RWPE2 (cell line): Measurements from ENCODE around the gene GLIPR1L2.

ENCODE experiments used
- ATAC-seq: fragments of 200-7000 bp; cut with Tn5 transposase; 3 replicates; pipeline ENCODE4 v1.9.1; 2021; ENCODE audit warnings: low read depth
- DNase-seq: peaks from one replicate; pipeline ENCODE4 v3.0.0-alpha.2; 2020; ENCODE audit warnings: low spot score
- H3K27ac ChIP-seq: fragments of 450-650 bp; 2 replicates; pipeline ENCODE4 v1.5.1; 2017; ENCODE audit warnings: mild to moderate bottlenecking; ENCODE audit not compliant: poor library complexity, severe bottlenecking
- H3K27me3 ChIP-seq: fragments of 250-450 bp; sonication (Bioruptor Pico); 2 replicates; pipeline ENCODE4 v1.5.1; 2021; ENCODE audit warnings: mild to moderate bottlenecking, moderate library complexity; ENCODE audit not compliant: insufficient read depth, poor library complexity, severe bottlenecking
- H3K36me3 ChIP-seq: fragments of 250-450 bp; sonication (Bioruptor Pico); 2 replicates; pipeline ENCODE4 v1.5.1; 2020; ENCODE audit warnings: low read depth, mild to moderate bottlenecking, moderate library complexity
- H3K4me1 ChIP-seq: fragments of 250-450 bp; sonication (Bioruptor Pico); 2 replicates; pipeline ENCODE4 v1.5.1; 2021; ENCODE audit warnings: mild to moderate bottlenecking, moderate library complexity; ENCODE audit not compliant: insufficient read depth, poor library complexity, severe bottlenecking
- H3K4me3 ChIP-seq: fragments of 250-450 bp; sonication (Bioruptor Pico); 2 replicates; pipeline ENCODE4 v1.5.1; 2021; ENCODE audit warnings: mild to moderate bottlenecking, moderate library complexity; ENCODE audit not compliant: severe bottlenecking
- H3K9me3 ChIP-seq: fragments of 250-450 bp; sonication (Bioruptor Pico); 2 replicates; pipeline ENCODE4 v1.5.1; 2021; ENCODE audit warnings: mild to moderate bottlenecking, moderate library complexity; ENCODE audit not compliant: severe bottlenecking
- TF ChIP-seq, protein P1 (sequence below): fragments of 450-650 bp; IDR thresholded peaks from one replicate; pipeline ENCODE4 v1.5.1; 2017; ENCODE audit warnings: mild to moderate bottlenecking, moderate library complexity; ENCODE audit not compliant: poor library complexity, severe bottlenecking

Gene GLIPR1L2

DNA sequence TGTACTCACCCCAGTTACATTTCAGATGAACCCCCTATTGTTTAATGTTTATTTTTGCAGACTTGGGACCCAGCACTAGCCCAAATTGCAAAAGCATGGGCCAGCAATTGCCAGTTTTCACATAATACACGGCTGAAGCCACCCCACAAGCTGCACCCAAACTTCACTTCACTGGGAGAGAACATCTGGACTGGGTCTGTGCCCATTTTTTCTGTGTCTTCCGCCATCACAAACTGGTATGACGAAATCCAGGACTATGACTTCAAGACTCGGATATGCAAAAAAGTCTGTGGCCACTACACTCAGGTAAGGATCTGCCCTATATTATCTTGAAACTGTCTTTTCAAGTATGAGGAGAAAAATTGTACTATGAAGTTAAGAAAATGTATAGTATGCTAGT, 90.9 kb downstream of the GLIPR1L2 start:
- Histone ChIP-seq H3K27ac (peak overlapping the region; percentile 76), H3K9me3 (no peaks in the 10 kb centered on the region), H3K4me3 (peak overlapping the region; percentile 29), H3K36me3 (0 out of 2 replicates have a peak, but pooled peaks cover 7% of the 10 kb centered on the region), H3K4me1 (peaks cover 14% of the 10 kb centered on the region), H3K27me3 (no peaks in the 10 kb centered on the region)
- DNase-seq (no peak), ATAC-seq (peak; percentile 17; the same call in 2 of the 3 replicates)
- TF ChIP-seq, protein P1, sequence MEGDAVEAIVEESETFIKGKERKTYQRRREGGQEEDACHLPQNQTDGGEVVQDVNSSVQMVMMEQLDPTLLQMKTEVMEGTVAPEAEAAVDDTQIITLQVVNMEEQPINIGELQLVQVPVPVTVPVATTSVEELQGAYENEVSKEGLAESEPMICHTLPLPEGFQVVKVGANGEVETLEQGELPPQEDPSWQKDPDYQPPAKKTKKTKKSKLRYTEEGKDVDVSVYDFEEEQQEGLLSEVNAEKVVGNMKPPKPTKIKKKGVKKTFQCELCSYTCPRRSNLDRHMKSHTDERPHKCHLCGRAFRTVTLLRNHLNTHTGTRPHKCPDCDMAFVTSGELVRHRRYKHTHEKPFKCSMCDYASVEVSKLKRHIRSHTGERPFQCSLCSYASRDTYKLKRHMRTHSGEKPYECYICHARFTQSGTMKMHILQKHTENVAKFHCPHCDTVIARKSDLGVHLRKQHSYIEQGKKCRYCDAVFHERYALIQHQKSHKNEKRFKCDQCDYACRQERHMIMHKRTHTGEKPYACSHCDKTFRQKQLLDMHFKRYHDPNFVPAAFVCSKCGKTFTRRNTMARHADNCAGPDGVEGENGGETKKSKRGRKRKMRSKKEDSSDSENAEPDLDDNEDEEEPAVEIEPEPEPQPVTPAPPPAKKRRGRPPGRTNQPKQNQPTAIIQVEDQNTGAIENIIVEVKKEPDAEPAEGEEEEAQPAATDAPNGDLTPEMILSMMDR: no peak
